HG02642 (cell line): ENCODE results near the gene ALDH18A1.

ENCODE experiments used
- ATAC-seq: cut with Tn5 transposase; IDR thresholded peaks from one replicate; pipeline ENCODE4 v1.9.1; 2021; ENCODE audit warnings: mild to moderate bottlenecking; ENCODE audit not compliant: unreplicated experiment, poor library complexity

The ALDH18A1 gene

DNA sequence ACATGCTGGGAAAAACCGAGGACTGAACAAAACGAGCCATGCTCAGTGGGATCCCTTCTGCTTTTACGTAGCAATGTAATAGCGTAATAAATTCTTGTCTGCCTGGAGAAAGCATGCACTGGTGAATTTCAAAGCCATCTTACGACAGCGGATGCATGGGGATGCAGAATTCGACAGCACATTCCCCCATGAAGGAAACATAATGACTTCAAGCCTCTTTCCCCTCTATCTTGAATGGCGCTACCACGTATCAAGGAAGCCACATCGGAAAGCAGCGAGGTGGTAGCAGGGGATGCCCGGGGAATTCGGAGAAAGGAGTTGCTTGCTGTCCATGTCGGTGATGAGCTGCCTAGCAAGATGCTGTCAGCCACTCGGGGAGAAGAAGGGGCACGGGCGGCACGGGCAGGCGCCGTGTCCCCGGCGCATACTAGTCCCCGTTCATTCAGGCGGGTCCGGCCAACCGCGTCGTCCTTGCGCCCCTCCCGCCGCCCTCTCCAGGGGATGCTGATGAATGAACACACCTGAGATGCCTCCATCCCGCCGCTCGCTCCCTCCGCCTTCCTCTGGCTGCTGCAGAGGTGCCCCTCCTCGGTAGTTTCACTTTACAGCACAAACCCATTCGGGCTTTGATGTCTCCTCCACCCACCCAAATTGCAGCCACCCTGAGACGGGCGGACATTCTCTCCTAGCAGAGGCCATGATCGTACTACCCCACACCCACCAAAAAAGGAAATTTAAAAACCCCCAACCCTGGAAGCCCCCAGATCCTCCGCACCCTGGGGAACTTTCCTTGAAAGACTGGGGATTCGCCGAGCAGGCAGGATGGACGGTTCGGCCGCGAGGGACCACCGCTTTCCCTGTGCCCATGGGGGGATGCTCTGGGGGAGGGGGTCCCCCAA lies 96.0 kb downstream of the ALDH18A1 start:
- no peak for ATAC-seq

- no peak for ATAC-seq
Measured at GRCh38 chr10:95559896-95560277, 96.6 kb downstream of the ALDH18A1 start.

DNA sequence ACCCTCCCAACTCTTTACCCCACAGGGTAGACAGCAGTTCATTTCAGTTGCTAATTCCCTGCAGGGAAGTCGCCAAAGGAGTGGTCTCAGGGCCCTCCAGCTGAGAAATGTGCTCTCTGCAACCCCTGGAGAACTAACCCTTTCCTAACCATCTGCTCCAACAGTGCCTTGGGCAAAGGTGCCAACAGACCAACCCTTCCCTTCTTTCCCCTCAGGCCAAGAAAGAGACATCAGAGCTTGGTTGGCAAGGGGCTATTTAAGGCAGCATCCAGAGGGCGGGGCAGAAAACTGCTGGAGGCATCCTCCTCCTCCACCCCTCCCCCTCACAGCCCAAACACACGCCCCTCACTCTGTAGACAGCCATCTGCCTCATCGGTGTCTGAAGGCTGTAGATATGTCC lies 97.0 kb downstream of the ALDH18A1 start:
- ATAC-seq = no peak

DNA sequence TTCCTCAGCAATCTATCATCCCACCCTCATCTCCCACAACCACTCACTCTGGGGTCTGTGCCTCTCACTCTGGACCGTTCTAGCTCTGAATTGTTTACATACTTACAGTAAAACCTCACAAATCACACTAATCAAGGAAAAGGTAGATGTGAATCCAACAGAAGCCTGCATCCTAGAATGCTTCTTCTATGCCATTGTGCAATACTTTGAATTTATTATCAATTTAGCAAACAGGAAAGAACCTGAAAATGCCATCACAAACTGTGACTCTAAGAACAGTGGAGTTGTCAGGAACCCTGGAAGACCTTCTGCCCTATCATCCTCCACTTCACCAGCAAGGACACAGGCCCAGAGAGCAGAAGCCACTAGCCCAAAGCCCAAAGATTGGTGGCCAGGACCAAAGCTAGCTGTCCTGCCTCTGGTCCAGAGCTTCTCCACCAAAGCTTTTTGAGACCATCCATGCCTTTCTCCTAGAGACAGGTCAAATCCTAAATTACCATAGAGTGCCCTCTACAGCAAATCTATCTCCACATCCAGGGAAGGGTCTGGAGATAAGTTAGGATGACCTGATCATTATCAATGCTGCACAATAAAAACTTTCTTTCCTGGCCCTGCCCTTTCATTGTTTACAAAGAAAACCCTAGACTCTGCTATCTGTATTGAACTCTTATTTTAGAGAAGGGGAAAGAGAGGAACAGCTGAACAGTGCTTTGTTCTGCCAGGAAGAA lies 97.8 kb downstream of the ALDH18A1 start:
- no peak for ATAC-seq

GRCh38 chr10:95556994-95557767 lies 99.3 kb downstream of the ALDH18A1 start:
- ATAC-seq = no peak
